GM23248 (cell line): ENCODE data around the gene KIF9.

ENCODE experiments used
- EZH2 ChIP-seq: fragments of 200-600 bp; sonication (generic); IDR thresholded peaks from 2 replicates; pipeline ENCODE4 v1.6.1; 2018; ENCODE audit warnings: antibody characterized with exemption, mild to moderate bottlenecking; ENCODE audit not compliant: insufficient read depth, poor library complexity, severe bottlenecking
- EZH2phosphoT487 ChIP-seq: fragments of 200-600 bp; sonication (generic); IDR thresholded peaks from 2 replicates; pipeline ENCODE4 v1.6.1; 2018; ENCODE audit warnings: antibody characterized with exemption, moderate library complexity, mild to moderate bottlenecking, low read depth; ENCODE audit not compliant: insufficient read depth

- no peak for TF ChIP-seq EZH2
- no peak for TF ChIP-seq EZH2phosphoT487
These were observed 16.7 kb downstream of the KIF9 start for GRCh38 chr3:47265725-47266428.
